GM21360 (cell line): ENCODE results near the gene SMDT1.
"Not testable (repeated sequence)": the region's sequence is repeated elsewhere in the genome, so short reads cannot be mapped to it uniquely, and the experiment has no call there.

ENCODE experiments used
- ATAC-seq: cut with Tn5 transposase; IDR thresholded peaks from one replicate; pipeline ENCODE4 v1.9.1; 2021; ENCODE audit warnings: mild to moderate bottlenecking, moderate library complexity; ENCODE audit not compliant: unreplicated experiment

Gene SMDT1

GRCh38 chr22:42070517-42071422 is 8.7 kb upstream of the SMDT1 start, which contains the start of gene NAGA:
Gene NAGA, minus strand, starts transcription at chr22:42070812. Its CDS starts 515 bp downstream, at chr22:42070297.
- ATAC-seq, result peak; percentile 79

- ATAC-seq, result not testable (repeated sequence)
Observed at GRCh38 chr22:42071508-42071907, 8.0 kb upstream of the SMDT1 start.

GRCh38 chr22:42072606-42073330 is 6.7 kb upstream of the SMDT1 start:
- no peak for ATAC-seq

GRCh38 chr22:42073621-42074041 is 5.9 kb upstream of the SMDT1 start:
- no peak for ATAC-seq

- ATAC-seq, result no peak
Observed at GRCh38 chr22:42074132-42074811, 5.2 kb upstream of the SMDT1 start, which contains the start of gene PHETA2. Gene PHETA2, plus strand, starts transcription at chr22:42074248. Its CDS starts 3,046 bp downstream, at chr22:42077294.

GRCh38 chr22:42074846-42075676 is 4.4 kb upstream of the SMDT1 start:
- no peak for ATAC-seq

- no peak for ATAC-seq
Observed at GRCh38 chr22:42076764-42077485, 2.6 kb upstream of the SMDT1 start.

- ATAC-seq, result no peak
Observed at GRCh38 chr22:42077486-42078125, 1.9 kb upstream of the SMDT1 start.

GRCh38 chr22:42078469-42079318 is 806 bp upstream of the SMDT1 start:
- no peak for ATAC-seq

GRCh38 chr22:42080287-42080686 is 787 bp downstream of the SMDT1 start:
- no peak for ATAC-seq

GRCh38 chr22:42083119-42083518 is 3.6 kb downstream of the SMDT1 start:
- no peak for ATAC-seq

- no peak for ATAC-seq
Observed at GRCh38 chr22:42084874-42085273, 5.4 kb downstream of the SMDT1 start.

- ATAC-seq, result no peak
Observed at GRCh38 chr22:42086051-42086450, 6.6 kb downstream of the SMDT1 start.

GRCh38 chr22:42090596-42091454 is 11.3 kb downstream of the SMDT1 start, which contains the start of gene NDUFA6:
Gene NDUFA6, minus strand, starts transcription at chr22:42090772. Its CDS starts 28 bp downstream, at chr22:42090744.
- peak; percentile 88 for ATAC-seq

- no peak for ATAC-seq
Observed at GRCh38 chr22:42091455-42091782, 11.9 kb downstream of the SMDT1 start.

GRCh38 chr22:42101199-42101598 is 21.7 kb downstream of the SMDT1 start:
- no peak for ATAC-seq

- not testable (repeated sequence) for ATAC-seq
Observed at GRCh38 chr22:42104332-42104860, 24.9 kb downstream of the SMDT1 start.
